Measurements from ENCODE around the gene PDZRN3. TPM values are rescaled to one million over a fixed set of nuclear protein-coding genes. Genes with fewer than 3 reads are reported as not detected.

PDZRN3 gene
- polyA plus RNA-seq, 10 donors, result 59.5 to 116 (median 77.0) TPM

GRCh38 chr3:73497646-73498406 is 126.9 kb downstream of the PDZRN3 start:
- no peak for DNase-seq

GRCh38 chr3:73493543-73494308 is 131.0 kb downstream of the PDZRN3 start:
- DNase-seq, result peak in 1 of 3 donors; percentile 67

GRCh38 chr3:73492186-73492585 is 132.6 kb downstream of the PDZRN3 start:
- no peak for DNase-seq

- no peak for DNase-seq
Observed at GRCh38 chr3:73491287-73491662, 133.5 kb downstream of the PDZRN3 start.

GRCh38 chr3:73490453-73491286 is 134.1 kb downstream of the PDZRN3 start:
- DNase-seq, result peak in 2 of 3 donors; percentile 61 to 72

- no peak for DNase-seq
Observed at GRCh38 chr3:73485877-73486330, 138.8 kb downstream of the PDZRN3 start.

GRCh38 chr3:73484656-73485248 is 140.0 kb downstream of the PDZRN3 start:
- DNase-seq, result no peak

- DNase-seq, result no peak
Observed at GRCh38 chr3:73481888-73482287, 142.9 kb downstream of the PDZRN3 start.

- peak in 1 of 3 donors; percentile 46 for DNase-seq
Observed at GRCh38 chr3:73480187-73480672, 144.5 kb downstream of the PDZRN3 start.

GRCh38 chr3:73479325-73479724 is 145.4 kb downstream of the PDZRN3 start:
- no peak for DNase-seq

GRCh38 chr3:73478858-73479257 is 145.9 kb downstream of the PDZRN3 start:
- no peak for DNase-seq

- DNase-seq, result no peak
Observed at GRCh38 chr3:73475717-73476116, 149.0 kb downstream of the PDZRN3 start.

- DNase-seq, result no peak
Observed at GRCh38 chr3:73475175-73475574, 149.6 kb downstream of the PDZRN3 start.

GRCh38 chr3:73474619-73475018 is 150.1 kb downstream of the PDZRN3 start:
- DNase-seq, result no peak

GRCh38 chr3:73473898-73474416 is 150.8 kb downstream of the PDZRN3 start:
- no peak for DNase-seq

- DNase-seq, result no peak
Observed at GRCh38 chr3:73473181-73473897, 151.4 kb downstream of the PDZRN3 start.

- DNase-seq, result no peak
Observed at GRCh38 chr3:73471986-73472787, 152.6 kb downstream of the PDZRN3 start.

- DNase-seq, result no peak
Observed at GRCh38 chr3:73470860-73471259, 153.9 kb downstream of the PDZRN3 start.

- DNase-seq, result no peak
Observed at GRCh38 chr3:73469331-73469730, 155.4 kb downstream of the PDZRN3 start.

- no peak for DNase-seq
Observed at GRCh38 chr3:73467211-73467610, 157.5 kb downstream of the PDZRN3 start.
